ENCODE data around the gene PHLDA3. TPM values are rescaled to one million over a fixed set of nuclear protein-coding genes. Genes with fewer than 3 reads are reported as not detected.
A peak's percentile ranks its signal among the peaks of the same experiment; 100 is the strongest.

Gene PHLDA3
- total RNA-seq, 4 donors from 2014 or later = 7.4 to 91.8 (median 62.7) TPM

- Histone ChIP-seq H3K27ac (no peak overlapping the region), H3K36me3 (no peaks in the 10 kb centered on the region), H3K4me3 (no peak overlapping the region), H3K4me1 (peaks cover 6 to 11% of the 10 kb centered on the region in 2 donors), H3K27me3 (no peaks in the 10 kb centered on the region), H3K9me3 (no peaks in the 10 kb centered on the region)
- no peak for TF ChIP-seq POLR2A (IDR thresholded peaks at IDR 0.05)
- no peak for TF ChIP-seq CTCF (IDR thresholded peaks at IDR 0.05 in 4 of 5, conservative IDR thresholded peaks at IDR 0.05 in 1 of 5)
- ATAC-seq (no peak), DNase-seq (peak in 1 of 2 donors; percentile 2)
- intact Hi-C loops (cut with DNase I; ENCODE audit: low total_unique reads) (no loop called here), in situ Hi-C loops (cut with MboI; ENCODE audit: low sequenced_read_pairs in 4 of 4) (loop anchor here in 2 of 4 donors (10.0 kb wide), 1 partner anchor 71 kb away; no protein-coding TSS in a partner anchor)
Observed at GRCh38 chr1:201443747-201444146, 25.2 kb downstream of the PHLDA3 start.

GRCh38 chr1:201436969-201437368 is 32.0 kb downstream of the PHLDA3 start:
- no peak for TF ChIP-seq CTCF (IDR thresholded peaks at IDR 0.05 in 4 of 5, conservative IDR thresholded peaks at IDR 0.05 in 1 of 5)
- TF ChIP-seq POLR2A (IDR thresholded peaks at IDR 0.05) = no peak
- Histone ChIP-seq H3K27ac (no peak overlapping the region), H3K36me3 (no peaks in the 10 kb centered on the region), H3K4me3 (no peak overlapping the region), H3K4me1 (peaks cover 5% of the 10 kb centered on the region in 2 donors), H3K9me3 (no peaks in the 10 kb centered on the region), H3K27me3 (no peaks in the 10 kb centered on the region)
- intact Hi-C loops (cut with DNase I; ENCODE audit: low total_unique reads) (no loop called here), in situ Hi-C loops (cut with MboI; ENCODE audit: low sequenced_read_pairs in 4 of 4) (no loop called here)
- ATAC-seq (no peak), DNase-seq (no peak)

GRCh38 chr1:201436393-201436792 is 32.6 kb downstream of the PHLDA3 start:
- Histone ChIP-seq H3K4me1 (peaks cover 5% of the 10 kb centered on the region in 2 donors), H3K9me3 (no peaks in the 10 kb centered on the region), H3K27ac (no peak overlapping the region), H3K27me3 (no peaks in the 10 kb centered on the region), H3K36me3 (no peaks in the 10 kb centered on the region), H3K4me3 (no peak overlapping the region)
- in situ Hi-C loops (cut with MboI; ENCODE audit: low sequenced_read_pairs in 4 of 4) (no loop called here), intact Hi-C loops (cut with DNase I; ENCODE audit: low total_unique reads) (no loop called here)
- ATAC-seq (peak in 1 of 2 donors; percentile 60), DNase-seq (no peak)
- TF ChIP-seq CTCF (IDR thresholded peaks at IDR 0.05 in 4 of 5, conservative IDR thresholded peaks at IDR 0.05 in 1 of 5) (no peak), POLR2A (IDR thresholded peaks at IDR 0.05) (no peak)

- no peak for DNase-seq
- intact Hi-C loops (cut with DNase I; ENCODE audit: low total_unique reads) = no loop called here
- Histone ChIP-seq H3K27ac (no peak overlapping the region), H3K4me1 (peaks cover 11 to 23% of the 10 kb centered on the region in 2 donors), H3K4me3 (no peak overlapping the region), H3K36me3 (no peaks in the 10 kb centered on the region), H3K9me3 (no peaks in the 10 kb centered on the region), H3K27me3 (no peaks in the 10 kb centered on the region)
- no peak for ATAC-seq
- no peak for TF ChIP-seq POLR2A (IDR thresholded peaks at IDR 0.05)
- no peak for TF ChIP-seq CTCF (IDR thresholded peaks at IDR 0.05 in 4 of 5, conservative IDR thresholded peaks at IDR 0.05 in 1 of 5)
- in situ Hi-C loops (cut with MboI; ENCODE audit: low sequenced_read_pairs in 4 of 4) = no loop called here
Observed at GRCh38 chr1:201434266-201434665, 34.7 kb downstream of the PHLDA3 start.

DNA sequence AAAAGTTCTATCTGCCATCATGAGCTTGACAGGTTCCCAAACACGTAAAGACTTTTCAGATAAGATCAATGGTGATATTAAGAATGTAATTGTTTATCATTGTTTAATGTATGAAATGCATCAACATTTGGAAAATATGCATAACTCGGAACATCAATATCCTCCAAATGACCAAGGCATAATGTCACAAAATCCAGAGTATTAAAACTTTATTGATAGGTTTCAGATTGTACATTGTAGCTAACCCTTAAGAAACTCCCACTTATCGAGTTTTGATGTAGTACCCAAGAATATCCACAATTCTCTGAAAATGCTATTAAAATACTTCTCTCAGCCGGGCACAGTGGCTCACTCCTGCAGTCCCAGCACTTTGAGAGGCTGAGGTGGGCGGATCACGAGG is 35.4 kb downstream of the PHLDA3 start:
- TF ChIP-seq CTCF (IDR thresholded peaks at IDR 0.05 in 4 of 5, conservative IDR thresholded peaks at IDR 0.05 in 1 of 5) = no peak
- DNase-seq = no peak
- ATAC-seq = no peak
- Histone ChIP-seq H3K4me3 (no peak overlapping the region), H3K27ac (no peak overlapping the region), H3K36me3 (no peaks in the 10 kb centered on the region), H3K4me1 (peaks cover 18 to 27% of the 10 kb centered on the region in 2 donors), H3K27me3 (no peaks in the 10 kb centered on the region), H3K9me3 (no peaks in the 10 kb centered on the region)
- in situ Hi-C loops (cut with MboI; ENCODE audit: low sequenced_read_pairs in 4 of 4) (no loop called here), intact Hi-C loops (cut with DNase I; ENCODE audit: low total_unique reads) (no loop called here)
